Mesenteric fat pad (tissue), 1 donor: Measurements from ENCODE around the gene ATP1B1. TPM values are rescaled to one million over a fixed set of nuclear protein-coding genes. Genes with fewer than 3 reads are reported as not detected.

ENCODE experiments used
- DNase-seq: peaks from one replicate; pipeline ENCODE4 v3.0.0-alpha.2; 2020; ENCODE audit warnings: low spot score
- long read RNA-seq: library from polyadenylated mRNA; unstranded; transcript quantifications from one replicate; pipeline ENCODE4 v2.0.0, GENCODE V29; 2020
- total RNA-seq: library from RNA; stranded (reverse); fragmentation: NEBNext Ultra II Directional; extraction: Animal tissue kit (Norgen Biotek cat#: 25700); gene quantifications from one replicate; pipeline ENCODE4 v1.2.1, GENCODE V29; 2021
- donor health status: DM: yes; HTN: yes; CAD: no.

Gene ATP1B1
- 13.4 TPM for total RNA-seq
- long read RNA-seq, transcript ATP1B1-201 (6 exons, 1,883 nt), result major isoform, 5 of 5 reads
- long read RNA-seq, partial matches to known transcripts, result 0 of 5 reads
- long read RNA-seq, other reads (novel, unspliced or antisense), result 0 of 5 reads

DNA sequence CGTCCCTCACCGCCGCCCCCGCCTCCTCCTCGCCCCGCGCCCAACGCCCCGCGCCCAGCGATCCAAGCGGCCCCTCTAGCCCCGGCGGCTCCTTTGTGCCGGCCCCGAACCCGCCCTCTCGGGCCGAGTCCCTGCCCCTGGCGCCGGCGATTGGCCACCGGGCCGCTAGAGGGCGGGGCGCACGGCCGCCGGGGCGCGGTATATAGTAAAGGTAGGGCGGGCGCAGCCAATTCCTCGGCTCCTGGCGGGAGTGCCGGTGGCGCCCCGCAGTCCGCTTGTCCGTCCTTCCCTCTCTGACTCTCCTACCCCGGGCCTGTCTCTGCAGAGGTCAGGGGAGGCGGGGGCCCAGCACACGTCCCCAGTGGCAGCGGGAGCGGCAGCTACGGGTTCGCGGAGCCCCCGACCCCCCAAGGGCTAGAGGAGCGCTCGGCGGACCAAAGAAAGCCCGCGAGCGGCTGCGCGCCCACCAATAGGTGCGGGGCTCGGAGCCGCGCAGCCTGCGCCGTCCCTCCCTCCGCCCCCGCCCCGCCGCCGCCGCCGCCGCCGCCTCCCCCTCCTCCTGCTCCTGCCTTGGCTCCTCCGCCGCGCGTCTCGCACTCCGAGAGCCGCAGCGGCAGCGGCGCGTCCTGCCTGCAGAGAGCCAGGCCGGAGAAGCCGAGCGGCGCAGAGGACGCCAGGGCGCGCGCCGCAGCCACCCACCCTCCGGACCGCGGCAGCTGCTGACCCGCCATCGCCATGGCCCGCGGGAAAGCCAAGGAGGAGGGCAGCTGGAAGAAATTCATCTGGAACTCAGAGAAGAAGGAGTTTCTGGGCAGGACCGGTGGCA lies at the start of gene ATP1B1:
Gene ATP1B1 (plus strand): TSS at position 596 of the 826 bp plus-strand sequence. CDS start 140 bp downstream, at position 736.
- peak; percentile 95 for DNase-seq

DNA sequence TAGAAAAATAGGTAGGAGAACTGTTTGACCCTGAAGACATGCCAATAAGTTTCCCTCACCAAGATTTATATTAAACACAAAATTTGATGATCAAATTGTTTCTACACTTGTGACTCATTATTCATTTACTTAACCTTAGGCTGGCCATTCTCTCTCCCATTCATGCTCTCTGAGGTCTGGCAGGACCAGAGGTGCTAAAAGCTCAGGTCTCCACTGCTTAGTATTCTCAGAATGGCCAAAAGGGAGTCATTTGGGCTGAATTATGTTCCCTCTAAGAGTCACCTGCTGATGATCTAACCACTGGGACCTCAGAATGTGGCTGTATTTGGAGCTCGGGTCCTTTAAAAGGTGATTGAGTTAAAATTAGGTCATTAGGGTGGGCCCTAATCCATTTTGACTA lies 47.1 kb upstream of the ATP1B1 start:
- DNase-seq, result no peak

DNA sequence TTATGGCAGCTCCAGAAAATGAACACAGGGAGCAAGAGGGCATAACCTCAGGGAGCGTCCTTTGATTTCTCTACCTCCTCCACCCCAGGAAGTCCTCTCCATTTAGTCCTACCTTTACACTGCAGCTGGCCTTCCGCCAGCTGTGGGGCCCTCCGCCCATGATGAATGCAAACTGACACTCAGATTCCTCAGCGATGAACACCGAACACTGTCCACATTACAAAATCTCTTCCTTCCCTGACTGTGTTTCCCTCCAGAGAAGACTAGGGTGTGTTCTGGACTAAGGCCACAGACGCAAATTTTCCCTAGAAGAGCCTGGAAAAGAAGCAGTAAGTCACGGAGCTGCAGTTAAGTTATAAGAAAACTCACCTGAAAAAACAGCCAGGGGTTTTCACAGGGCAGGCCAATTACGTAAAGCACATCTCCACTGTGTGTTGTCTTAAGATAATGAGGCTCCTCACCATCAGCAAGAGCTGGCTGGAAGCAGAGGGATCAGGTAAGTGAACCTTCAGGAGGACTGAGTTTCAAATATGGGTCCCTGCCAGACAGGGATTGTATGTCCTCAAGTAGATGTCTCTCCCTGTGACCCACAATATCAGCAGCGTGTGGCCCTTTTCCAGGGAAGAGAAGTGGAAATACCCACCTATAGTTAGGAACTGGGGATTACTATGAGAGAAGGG lies 46.3 kb upstream of the ATP1B1 start:
- no peak for DNase-seq

DNA sequence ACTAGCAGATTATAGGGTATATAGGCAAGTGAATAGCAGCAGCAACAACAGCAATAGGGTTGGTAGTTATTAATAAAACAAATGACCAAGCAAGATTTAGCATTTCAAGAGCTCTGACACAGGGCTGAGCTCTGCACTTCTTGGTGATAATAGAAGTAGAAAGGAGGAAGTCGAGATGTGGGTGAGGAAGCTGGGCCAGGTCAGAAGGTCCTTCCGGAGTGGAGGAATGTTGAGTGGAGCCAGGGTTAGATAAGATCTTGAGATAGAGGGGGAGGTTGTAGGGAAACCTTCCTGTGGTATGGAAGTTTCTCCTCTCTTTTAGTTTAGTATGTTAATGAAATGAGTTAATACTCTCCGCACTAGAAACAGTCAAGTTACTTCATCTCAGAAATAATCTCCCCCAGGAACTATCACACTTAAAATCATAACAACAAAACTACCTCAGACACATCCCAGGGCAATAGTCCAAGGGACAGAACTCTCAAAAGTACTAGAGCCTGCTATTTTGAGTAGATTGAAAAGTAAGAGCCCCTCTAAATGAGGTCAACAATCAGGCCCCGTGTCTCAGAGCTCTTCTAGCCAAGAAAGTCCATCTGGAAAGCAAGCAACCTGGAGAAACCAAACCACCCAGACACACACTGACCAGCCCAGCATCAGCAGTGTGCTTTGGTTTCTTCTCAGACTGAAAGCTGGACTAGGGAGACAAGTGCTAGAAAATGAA lies 45.4 kb upstream of the ATP1B1 start:
- DNase-seq, result no peak

DNA sequence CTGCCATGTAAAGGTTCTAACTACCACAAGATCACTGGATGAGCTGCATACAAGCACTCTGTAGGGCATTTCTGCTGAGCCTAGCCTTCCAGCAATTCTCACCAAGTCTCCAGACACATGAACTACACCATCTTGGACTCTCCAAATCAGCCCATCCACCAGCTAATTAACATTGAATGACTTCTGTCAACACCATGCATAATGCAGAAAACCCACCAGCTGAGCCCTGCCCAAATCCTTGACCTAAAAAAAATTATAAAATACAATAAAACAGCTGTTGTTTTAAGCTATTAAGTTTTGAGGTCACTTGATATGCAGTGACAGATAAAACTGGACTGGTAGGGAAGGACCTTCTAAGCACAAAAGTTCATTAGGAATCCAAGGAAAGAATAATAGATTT lies 44.3 kb upstream of the ATP1B1 start:
- no peak for DNase-seq

DNA sequence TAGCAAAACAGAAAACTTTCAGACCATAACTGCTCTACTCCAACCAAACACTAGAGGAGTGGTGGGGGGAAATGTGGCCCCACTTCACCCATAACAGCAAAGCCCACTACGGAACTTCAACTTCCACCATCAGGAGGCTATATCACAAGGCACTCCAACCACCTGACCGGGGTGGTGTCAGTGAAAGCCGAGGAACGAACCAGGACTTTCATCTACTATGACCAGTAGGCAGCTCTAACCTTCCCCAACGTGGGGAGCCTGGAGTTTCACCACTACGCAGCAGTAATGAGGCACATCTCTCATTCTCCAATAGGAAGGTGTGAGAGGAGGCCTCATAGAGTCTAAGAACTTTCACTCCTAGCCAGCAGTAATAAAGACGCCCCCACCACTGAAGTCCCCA lies 42.4 kb upstream of the ATP1B1 start:
- no peak for DNase-seq

DNA sequence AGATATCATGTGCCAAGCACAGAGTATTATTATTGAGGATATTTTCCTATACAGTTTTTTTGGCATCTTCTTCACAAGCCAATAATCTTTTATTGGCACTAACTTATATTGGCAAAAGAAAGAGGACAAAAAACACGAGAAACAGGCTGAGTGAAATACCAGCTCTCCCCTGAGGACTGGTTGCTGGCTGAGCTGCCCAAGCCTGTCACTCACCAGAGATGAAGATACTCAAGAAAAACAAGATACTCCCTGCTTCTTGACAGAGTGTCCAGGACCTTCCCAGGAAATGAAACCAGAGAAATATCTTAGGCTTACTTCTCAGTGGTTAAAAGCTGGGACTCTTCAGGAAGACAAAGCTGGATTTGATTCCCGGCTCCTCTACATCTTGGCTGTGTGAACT lies 35.9 kb upstream of the ATP1B1 start:
- no peak for DNase-seq

DNA sequence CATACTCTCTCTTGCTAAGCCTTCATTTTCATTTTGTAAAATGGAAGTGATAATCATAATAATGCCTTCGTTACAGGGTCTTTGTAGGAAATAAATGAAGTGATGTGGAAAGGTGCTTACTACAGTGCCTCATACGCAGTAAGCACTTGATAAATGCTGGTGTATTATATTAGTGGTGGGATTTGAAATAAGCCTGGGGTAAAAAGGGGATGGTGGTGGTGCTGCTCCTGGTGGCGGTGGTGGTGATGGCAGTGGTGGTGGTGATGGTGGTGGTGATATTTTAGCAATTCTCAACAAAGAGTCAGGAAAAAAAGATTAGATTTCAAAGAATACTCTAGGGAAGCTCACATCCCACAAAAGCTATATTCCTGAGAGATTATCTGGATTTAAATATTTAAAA lies 35.5 kb upstream of the ATP1B1 start:
- no peak for DNase-seq

DNA sequence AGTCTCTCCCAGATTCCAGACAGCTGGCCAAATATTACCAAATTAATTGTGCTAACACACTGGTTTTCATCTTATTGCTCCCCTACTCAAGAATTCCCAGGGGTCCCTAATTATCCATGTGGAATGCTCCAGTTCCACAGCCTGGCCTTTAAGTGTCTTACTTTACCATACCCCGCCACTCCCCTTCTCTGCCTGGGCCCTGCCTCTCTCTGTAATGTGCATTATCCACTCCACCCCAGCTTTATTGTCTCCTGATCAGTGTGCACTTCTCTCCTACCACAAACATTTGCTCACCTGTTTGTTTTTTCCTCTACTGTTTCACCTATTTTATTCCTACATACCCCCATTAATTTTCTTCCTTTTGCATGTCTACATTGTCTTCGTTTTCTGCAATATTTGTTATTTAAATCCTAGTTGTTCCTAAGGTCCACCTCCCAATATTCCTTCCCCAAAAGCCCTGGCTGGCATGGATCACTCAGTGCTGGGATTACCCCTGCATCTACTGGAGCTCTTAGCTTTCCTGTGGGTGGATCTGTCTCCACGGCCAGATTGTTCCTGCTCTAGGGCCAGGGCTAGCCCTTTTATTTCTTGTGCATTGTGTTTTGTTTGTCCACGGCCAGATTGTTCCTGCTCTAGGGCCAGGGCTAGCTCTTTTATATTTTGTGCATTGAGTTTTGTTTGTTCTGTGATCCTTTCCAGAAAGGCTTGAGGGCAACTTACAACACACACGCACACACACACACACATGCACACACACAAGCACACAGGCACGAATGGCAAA lies 33.4 kb upstream of the ATP1B1 start:
- no peak for DNase-seq

DNA sequence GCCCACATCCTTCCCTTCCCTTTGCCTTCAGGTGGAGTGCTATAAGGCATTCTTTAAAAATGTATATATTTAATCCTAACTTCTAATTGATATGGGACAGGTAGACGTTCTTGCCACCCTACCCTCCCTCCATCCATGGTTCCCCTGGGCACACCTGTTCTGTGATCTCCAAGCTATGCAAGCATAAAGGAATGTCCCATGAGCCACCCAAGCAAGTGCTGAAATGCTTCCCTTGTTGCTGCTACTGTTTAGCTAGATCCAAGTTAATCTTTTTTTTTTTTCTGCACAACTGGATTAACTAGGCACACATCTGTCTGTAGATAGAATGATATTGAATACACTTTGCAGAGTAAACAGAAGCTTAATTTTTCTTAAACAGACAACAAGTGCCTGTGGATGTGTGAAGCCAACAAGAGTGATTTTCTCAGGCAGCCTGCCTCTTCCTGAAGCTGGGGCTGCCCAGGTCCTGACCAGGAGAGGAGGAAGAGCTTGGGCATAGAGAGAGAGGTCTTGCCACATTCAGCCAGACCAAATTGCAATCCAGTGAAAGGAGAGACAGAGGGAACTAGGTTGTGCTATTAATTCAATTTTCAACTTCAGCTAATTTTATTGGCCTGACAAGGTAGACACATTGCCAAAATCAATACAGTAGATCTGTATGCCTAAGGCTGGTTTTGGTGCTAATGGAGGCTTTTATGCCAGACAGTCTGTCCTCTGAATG lies 28.2 kb upstream of the ATP1B1 start:
- DNase-seq, result no peak

DNA sequence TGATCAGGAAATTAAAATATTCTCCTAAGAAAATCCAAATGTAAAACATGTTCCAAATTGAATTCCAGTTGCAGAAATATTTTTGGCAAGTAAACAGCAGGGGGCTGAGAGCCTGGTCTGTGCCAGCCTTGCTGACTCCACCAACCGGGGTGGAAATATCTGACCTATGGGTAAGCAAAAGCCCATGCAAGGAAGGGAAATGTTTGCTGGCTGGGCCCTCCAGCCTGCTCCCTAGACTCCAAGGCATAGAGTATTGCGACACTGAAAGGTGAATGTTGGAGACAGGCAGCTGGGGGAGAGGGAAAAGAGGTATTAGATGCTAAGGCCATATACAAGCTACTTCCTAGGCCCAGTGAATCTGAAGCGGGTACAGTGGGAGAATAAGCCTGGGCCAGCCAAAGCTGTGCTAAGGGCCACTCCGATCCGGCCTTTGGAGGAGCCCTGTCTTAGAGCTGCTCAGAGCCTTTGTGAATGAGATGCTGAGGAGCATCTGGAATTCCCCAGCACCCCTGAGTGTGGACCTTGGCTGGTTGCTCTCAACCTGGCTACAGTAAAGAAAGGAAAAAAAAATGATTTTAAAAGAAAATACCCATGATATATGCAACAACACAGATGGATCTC lies 24.9 kb upstream of the ATP1B1 start:
- no peak for DNase-seq

DNA sequence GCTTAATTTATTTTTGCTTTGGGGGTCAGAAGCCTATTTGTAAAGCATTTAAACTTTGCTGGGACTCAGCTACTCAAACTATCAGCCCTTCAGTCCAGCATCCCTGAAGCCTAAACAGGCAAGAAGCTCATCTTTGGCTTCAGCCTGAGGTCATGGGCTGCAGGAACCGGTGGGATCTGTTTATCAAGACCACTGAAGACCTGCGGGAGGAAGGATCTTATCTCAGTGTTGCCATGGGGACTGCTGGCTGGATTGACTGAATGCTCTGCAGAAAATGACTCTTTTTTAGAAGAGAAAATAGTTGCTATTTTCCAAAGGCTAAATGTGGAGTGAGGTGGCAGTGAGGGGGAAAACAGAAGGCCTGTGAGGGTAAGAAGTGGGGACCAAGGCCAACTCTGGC lies 20.6 kb upstream of the ATP1B1 start:
- no peak for DNase-seq

DNA sequence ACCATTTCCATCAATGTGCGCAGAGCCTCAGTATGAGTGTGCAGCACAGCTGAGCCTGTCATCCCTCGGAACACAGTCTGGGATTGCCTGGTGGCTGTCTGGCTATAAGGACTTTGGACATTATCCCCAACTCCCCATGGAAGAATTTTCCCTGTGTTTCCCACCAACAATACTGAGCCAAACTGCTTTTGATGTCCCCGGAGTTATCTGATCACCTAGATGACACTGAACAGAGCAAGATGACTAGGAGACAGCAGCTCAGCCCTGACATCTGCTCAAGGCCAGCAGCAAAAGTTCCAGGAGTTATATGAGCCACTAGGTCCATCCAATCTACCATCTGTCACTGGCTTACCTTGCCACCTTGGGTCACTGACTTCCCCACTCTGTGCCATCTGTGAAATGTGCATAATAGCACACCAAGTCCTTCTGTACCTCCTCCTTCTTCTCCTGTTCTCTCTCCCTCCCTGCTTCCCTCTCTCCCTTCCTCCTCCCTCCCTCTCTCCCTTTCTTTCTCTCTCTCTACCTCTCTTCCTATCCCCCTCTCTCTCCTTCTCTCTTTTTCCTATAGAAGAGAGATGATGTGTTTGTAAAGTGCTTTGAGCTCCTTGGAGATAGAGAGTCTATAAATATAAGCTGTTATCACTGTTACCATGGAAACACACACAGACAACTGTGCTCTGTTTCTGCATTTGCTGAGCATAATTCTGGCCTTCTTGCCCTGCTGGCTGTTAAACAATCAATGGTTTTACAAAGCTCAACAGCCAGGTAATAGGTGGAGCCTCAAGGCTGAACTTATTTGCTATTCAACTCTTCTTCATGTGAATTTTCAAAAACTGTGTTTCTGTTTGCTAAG lies 19.7 kb upstream of the ATP1B1 start:
- DNase-seq, result no peak

DNA sequence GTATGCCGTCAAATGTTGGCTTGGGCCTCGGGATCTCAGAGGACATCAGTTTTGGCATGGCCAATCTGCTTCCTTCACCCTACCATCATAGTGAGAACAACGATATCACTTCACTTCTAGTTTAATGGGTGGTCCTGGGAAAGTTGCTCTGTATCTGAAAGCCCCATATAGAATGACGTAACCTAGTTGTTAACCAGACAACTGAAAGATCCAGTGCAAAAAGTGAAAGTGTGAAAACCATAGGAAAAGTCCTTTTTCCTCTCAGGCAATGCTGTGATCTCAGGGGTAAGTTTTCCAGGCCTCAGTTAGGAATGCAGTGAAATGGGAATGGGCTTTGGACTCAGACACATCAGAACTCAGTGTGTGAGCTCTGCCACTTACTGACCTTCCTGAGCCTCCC lies 18.6 kb upstream of the ATP1B1 start:
- DNase-seq, result no peak

DNA sequence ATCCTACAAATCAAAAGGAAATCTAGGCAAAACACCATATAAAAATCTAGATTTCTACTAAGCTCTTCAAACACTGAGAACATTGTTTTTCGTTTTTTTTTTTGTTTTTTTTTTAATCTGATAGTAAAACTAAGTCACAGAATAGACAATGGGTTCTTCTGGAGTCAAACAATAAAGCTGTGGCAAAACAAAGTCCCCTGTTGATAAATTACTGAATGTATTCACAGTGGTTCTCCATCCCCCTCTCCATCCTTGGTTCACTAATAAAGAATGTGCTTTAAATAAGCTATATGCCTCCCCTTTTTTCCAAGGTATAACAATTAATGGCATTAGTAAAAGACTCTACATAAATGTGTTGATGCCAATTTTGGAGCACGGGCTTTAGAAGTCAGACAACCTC lies 16.7 kb upstream of the ATP1B1 start:
- DNase-seq, result no peak

DNA sequence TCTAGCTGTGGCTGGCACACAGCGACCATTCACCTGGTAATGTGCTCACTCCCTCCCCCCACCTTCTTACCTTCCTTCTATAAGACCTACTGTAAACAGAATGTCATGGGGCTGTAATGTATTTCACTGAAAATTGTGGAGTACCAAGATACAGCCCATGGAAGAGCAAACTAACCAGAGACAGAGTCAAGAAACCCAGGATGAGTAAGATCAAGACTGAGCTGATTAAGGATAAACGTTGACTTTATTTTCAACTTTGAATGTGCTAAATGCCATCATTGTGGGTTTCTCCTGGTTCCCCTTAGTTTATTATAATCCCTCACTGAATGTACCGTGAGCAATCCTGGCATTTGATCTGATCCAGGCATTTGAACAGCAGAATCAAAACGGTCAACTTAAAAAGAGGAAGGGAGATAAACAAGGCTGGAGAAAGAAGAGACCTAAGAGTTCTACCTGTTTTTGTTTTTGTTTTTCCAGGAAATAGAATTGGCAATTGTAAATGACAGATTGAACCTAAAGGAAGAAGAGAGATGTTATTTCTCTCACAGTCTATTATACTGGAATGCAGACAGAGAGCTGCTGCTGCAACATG lies 16.1 kb upstream of the ATP1B1 start:
- DNase-seq, result no peak

DNA sequence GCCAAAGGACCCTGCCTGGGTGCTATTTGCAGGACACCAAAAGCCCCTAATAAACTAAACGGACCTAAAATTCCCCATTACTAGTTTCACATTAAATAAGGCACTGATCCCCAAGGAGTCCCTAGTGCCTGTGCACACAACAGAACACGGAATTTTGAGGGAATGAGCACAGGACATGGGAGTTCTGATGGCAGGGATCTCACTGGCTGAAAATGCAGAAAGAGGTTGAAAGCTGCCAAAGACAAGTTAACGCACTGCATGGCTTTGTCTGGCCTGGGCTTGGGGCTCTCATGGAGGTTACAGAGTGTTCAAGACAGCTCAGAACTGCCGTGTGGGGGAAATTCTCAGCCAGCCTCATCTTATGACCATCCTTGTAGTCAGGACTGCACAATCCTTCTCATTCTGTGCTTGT lies 15.6 kb upstream of the ATP1B1 start:
- no peak for DNase-seq

DNA sequence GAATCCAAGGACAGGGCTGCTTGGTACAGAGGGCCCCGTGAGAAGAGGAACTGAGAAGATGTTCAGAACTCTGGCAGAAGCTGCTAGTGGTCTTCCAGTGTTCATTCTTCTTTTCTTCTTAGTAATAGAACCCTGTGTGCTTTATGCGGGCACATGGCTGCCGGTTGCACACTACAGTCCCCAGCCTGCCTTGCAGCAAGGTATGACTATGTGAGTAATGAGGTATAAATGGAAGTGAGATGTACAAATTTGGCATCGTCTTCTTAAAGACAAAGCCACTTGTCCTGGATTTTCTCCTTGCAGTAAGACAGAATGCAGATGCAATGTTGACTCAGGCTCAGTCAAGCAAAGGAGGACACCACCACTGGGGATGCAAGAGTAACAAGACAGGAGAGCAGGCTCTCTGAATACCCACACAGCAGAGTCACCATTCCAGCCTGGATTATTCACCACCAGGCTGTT lies 15.0 kb upstream of the ATP1B1 start:
- DNase-seq, result no peak

DNA sequence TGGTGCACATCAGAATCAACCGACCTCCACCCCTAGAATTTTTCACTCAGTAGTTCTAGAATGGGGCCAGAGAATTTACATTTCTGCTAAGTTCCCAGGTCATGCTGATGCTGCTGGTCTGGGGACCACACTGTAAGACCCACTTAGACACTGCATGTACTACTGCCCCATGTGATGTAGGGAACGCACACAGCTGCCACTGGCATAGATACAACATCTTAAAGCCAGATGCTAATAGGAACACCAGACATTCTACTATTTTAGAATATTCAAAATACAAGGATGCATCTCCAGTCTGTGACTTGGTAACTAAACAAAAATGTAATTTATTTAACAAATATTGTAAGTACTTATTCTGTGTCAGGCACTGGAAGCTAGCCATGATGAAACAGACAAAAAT lies 14.1 kb upstream of the ATP1B1 start:
- no peak for DNase-seq
